MM.1S (cell line): Measurements from ENCODE around the gene PARPBP.
"Not testable (repeated sequence)": the region's sequence is repeated elsewhere in the genome, so short reads cannot be mapped to it uniquely, and the experiment has no call there.

Experiments
- EZH2 ChIP-seq: fragments of 300-600 bp; sonication (generic); optimal IDR thresholded peaks from 2 replicates; pipeline ENCODE3; 2017; ENCODE audit warnings: low read depth, mild to moderate bottlenecking, antibody characterized with exemption, low read length, mixed read lengths
- EZH2phosphoT487 ChIP-seq: fragments of 300-600 bp; sonication (generic); IDR thresholded peaks from 2 replicates; pipeline ENCODE4 v1.6.1; 2018; ENCODE audit warnings: antibody characterized with exemption, low read length
- TF ChIP-seq, protein P1 (sequence below): fragments of 300-600 bp; sonication (generic); IDR thresholded peaks from 2 replicates; pipeline ENCODE4 v1.5.1; 2016; ENCODE audit warnings: antibody characterized with exemption, low read length, mixed read lengths

DNA sequence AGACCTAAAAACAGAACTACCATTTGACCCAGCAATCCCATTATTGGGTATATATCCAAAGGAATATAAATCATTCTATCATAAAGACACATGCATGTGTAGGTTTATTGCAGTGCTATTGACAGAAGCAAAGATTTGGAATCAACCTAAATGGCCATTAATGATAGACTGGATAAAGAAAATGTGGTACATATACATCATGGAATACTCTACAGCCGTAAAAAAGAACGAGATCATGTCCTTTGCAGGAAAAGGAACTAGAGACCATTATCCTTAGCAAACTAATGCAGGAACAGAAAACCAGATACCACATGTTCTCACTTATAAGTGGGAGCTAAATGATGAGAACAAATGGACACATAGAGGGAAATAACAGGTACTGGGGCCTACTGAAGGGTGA is 11.5 kb downstream of the PARPBP start:
- TF ChIP-seq, protein P1, sequence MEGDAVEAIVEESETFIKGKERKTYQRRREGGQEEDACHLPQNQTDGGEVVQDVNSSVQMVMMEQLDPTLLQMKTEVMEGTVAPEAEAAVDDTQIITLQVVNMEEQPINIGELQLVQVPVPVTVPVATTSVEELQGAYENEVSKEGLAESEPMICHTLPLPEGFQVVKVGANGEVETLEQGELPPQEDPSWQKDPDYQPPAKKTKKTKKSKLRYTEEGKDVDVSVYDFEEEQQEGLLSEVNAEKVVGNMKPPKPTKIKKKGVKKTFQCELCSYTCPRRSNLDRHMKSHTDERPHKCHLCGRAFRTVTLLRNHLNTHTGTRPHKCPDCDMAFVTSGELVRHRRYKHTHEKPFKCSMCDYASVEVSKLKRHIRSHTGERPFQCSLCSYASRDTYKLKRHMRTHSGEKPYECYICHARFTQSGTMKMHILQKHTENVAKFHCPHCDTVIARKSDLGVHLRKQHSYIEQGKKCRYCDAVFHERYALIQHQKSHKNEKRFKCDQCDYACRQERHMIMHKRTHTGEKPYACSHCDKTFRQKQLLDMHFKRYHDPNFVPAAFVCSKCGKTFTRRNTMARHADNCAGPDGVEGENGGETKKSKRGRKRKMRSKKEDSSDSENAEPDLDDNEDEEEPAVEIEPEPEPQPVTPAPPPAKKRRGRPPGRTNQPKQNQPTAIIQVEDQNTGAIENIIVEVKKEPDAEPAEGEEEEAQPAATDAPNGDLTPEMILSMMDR: not testable (repeated sequence)
- TF ChIP-seq EZH2, EZH2phosphoT487: not testable (repeated sequence)
